Inflammatory macrophage treated with lipopolysaccharide for 1 hour (primary cell): ENCODE data around the gene EGFLAM.

ENCODE experiments used
- DNase-seq, 2 donors: peaks; one replicate each; pipeline ENCODE4 v3.0.0-alpha.2; 2020 to 2022

EGFLAM gene

DNA sequence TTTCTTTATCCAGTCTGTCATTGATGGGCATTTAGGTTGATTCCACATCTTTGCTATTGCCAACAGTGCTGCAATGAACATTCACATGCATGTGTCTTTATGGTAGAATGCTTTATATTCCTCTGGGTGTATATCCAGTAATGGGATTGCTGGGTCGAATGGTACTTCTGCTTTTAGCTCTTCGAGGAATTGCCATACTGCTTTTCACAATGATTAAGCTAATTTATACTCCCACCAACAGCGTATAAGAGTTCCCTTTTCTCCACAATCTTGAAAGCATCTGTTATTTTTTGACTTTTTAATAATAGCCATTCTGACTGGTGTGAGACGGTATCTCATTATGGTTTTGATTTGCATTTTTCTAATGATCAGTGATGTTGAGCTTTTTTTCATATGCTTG is 74.8 kb downstream of the EGFLAM start:
- DNase-seq: peak; percentile 15 to 27

DNA sequence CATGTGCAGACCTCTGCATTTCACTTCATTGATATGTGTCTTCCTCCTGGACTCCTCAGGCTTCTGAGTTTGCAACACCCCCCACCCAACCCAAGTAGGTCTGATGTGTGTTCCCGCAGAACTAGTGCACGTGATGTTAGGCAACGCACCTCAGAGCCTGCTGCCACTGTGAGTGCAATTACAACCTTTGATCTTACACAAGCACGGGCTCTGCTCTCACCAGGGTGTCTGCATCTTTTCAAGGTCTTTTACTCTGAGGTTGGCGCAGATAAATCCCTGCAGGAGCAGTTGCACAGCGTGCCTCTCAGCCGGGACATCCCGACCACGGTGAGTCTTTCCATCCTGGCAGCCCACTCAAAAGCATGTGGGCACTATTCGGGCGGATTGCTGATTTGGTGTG is 80.1 kb downstream of the EGFLAM start:
- DNase-seq: no peak

- no peak for DNase-seq
Observed at GRCh38 chr5:38339446-38339845, 81.1 kb downstream of the EGFLAM start.

DNA sequence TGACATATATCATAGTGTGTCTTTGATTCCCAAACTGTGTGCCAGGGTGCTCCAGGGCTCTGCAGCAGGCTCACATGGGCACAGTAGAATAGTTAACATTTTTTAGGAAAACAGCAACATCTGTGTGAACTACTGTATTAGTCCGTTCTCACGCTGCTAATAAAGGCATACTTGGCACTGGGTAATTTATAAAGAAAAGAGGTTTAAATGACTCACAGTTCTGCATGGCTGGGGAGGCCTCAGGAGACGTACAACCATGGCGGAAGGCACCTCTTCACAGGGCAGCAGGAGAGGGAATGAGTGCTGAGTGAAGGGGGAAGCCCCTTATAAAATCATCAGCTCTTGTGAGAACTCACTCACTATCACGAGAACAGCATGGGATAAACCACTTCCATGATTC is 82.7 kb downstream of the EGFLAM start:
- DNase-seq: no peak

DNA sequence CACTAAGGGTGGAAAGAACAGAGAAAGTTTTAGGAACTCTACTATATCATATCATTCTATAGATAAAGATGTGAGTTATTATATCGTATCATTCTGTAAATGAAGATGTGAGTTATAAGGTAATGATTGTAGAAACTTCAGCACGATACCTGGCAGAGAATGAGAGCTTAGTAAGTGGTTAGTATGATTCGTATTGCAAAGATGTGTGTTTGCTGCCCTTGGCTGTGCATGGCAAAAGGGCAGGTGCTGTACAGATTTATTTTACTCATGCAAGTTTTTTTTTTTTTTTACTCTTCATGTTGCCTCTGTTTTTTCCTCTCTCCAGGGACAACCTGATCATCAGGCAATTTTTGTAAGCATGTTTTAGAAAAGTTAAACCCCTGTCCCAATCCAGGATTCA is 83.3 kb downstream of the EGFLAM start:
- DNase-seq: no peak

- DNase-seq: no peak
Observed at GRCh38 chr5:38342261-38342660, 83.9 kb downstream of the EGFLAM start.

- no peak for DNase-seq
Observed at GRCh38 chr5:38344891-38345290, 86.5 kb downstream of the EGFLAM start.

DNA sequence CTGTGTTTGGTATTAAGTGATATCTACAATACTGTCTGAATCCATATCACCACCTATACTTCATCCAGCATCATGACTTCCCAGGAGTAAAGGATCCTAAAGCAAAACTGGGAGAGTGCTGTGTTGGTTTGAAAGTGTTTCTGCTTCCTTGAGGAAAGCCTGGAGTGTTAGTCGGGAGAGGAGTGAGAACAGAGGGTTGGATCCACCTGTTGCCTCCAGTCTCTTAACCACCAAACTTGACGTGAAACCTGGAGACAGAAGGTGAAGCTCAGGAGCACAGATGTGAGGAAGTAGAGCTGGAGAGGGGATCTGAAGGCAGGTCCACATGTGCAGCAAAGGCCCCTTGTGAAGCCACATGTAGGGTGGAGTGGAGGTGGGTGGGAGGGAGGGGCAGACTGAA is 88.2 kb downstream of the EGFLAM start:
- no peak for DNase-seq

DNA sequence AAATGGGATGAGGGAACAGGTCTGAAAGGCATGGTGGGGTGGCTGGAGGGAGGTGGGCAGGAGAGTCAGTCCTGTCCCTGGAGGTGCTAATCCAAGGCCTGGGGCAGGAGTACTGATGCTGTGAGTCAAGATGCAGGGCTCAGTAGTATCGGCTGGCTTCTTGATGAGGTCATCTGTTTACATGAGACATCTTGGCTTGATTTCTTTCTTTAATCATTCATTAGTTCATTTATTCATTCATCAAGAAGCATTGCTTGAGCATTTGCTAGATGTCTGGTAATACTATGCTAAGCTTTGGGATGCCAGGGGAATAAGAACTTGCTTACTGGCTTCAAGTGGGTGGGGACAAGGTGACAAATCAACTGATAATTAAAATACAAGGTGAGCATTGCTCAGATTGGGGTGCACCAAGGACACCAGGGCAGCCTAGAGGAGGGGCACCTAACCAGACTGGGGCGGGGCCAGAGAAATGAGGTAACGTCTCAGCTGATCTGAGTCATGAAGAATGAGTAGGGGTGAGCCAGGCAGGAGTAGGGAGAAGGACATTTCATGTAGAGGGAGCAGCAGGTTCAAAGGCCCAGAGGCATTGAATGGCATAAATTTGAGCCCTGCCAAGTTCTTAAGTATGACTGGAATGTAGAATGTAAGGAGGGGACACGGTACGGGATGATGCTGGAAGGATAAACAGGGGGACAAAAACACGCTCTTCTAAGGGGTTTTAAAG is 88.8 kb downstream of the EGFLAM start:
- DNase-seq: no peak

DNA sequence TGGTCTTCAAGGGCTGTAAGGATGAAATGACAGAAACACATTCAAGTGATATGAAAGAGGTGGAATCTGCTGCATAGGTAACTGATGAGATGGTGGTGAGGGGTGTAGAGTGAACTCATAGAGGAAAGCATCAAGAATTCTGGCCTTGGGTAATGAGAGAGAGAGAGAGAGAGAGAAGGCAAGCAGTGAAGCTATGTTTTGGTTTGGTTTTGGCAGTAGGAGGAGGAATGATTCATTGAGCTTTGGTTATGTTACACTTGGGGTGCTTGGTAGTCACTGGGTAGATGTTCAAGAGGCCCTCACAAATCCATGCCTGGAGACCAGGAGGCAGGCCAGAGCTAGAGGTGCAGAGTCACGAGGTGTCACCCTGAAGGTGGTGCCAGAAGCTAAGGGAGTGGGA is 89.5 kb downstream of the EGFLAM start:
- DNase-seq: no peak

GRCh38 chr5:38360323-38361061 is 102.1 kb downstream of the EGFLAM start:
- DNase-seq: no peak

- no peak for DNase-seq
Observed at GRCh38 chr5:38362713-38363112, 104.4 kb downstream of the EGFLAM start.

- DNase-seq: no peak
Observed at GRCh38 chr5:38364825-38365224, 106.5 kb downstream of the EGFLAM start.

DNA sequence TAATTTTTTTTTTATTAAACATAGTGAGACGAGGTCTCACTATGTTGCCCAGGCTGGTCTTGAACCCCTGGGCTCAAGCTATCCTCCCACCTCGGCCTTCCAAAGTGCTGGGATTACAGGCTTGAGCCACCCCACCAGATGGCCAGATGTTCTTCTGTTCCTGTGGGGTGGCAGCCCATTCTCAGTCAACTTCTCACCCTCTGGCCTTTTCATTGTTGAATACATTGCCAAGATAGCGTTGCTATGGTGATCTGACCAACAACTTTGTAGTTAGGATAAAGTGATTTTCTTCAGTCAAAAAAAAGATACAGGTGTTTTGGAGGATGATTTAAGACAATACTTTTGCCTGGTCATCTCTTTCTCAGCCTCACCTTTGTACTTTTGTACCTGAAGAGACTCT is 109.1 kb downstream of the EGFLAM start:
- DNase-seq: no peak

GRCh38 chr5:38367966-38368365 is 109.6 kb downstream of the EGFLAM start:
- DNase-seq: no peak

- no peak for DNase-seq
Observed at GRCh38 chr5:38369692-38370091, 111.3 kb downstream of the EGFLAM start.

DNA sequence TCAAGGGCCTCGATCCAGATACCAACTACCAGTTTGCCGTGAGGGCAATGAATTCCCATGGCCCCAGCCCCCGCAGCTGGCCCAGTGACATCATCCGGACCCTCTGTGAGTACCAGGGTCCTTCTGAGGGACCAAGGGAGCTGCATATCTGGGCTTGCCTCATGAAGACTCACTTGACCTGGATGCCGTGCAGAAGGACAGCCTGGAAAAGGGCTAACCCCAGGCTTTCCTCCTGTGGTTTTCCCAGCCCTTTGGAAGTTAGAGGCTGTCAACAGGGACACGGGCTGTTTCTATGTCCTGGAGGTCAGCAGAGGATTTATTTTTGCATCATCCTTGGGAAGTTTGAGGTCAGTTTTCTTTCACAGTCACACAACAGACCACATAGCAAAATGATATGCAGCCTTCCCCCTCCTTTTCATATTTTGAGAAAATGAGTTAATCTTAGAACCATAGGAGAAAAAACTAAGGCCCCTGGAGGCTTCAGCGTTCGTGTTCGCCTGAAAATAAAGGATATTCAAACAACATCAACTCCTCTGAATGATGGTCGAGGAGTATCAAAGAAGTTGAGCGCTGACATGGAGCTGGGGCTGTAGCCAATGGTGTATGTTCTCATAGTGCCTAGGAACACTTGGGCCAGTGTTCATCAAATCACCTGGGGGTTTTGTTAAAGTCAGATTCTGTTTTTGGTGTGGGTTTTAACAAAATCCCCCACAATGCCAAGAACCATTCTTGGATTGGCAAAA is 112.2 kb downstream of the EGFLAM start:
- no peak for DNase-seq

GRCh38 chr5:38371596-38371995 is 113.2 kb downstream of the EGFLAM start:
- no peak for DNase-seq

DNA sequence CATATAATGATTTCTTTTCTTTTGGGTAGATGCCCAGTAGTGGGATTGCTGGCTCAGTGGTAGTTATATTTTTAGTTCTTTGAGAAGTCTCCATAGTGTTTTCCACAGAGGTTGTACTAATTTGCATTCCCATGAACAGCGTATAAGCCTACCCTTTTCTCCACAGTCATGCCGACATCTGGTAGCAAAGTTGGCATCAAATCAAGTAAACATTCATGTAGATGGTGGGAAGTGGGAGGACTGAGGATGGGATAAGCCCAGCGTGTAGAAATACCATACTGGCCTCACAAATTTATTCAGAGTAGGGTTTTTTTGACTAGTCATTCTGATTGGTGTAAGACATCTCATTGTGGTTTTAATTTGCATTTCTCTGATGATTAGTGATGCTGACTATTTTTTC is 115.4 kb downstream of the EGFLAM start:
- no peak for DNase-seq

GRCh38 chr5:38375423-38375822 is 117.1 kb downstream of the EGFLAM start:
- DNase-seq: no peak

GRCh38 chr5:38376404-38376803 is 118.0 kb downstream of the EGFLAM start:
- no peak for DNase-seq

DNA sequence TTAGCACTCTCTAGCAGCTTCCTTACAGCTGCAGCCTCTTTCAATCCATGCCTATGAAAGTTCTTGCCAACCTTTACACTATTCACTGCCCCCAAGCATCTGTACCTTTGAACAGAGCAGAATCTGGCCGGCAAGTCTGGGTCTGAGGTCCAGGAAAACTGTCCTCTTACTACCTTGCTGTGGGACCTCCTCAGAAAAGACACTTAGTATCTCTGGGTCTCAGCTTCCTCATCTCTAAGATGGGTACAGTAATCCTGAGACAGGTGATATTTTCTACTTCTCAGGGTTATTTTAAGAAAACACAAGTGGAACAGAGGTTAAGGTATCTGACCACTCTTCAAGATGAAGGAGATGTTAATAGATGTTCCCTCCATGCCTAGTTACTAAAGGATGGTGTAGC is 120.2 kb downstream of the EGFLAM start:
- DNase-seq: no peak

DNA sequence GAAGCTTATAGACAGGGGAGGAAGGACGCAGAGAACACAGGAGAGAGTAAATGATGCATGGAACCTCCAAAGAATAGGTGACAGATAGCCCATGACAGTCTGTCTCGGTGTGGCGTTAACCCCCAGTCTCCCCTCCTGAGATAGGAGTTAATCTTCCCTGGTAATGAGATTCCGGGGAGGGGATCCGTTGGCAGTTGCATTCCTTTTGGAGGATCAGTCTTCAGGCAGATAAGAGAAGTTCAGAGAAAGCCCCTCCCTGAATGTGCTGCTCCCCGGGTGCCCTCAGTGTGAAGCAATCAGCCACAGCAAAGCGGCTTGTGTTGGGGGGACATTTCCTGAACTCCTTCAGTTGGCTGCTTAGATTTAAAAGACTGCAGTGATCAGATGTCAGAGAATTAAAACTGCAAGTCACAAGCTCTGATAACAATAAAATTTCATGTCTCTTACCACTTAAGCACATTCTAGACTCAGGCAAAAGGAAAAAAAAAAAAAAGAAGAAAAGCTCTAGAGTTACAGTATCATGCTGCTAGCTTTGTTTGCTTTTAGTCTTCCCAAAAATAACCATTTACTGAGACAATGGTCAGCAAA is 121.1 kb downstream of the EGFLAM start:
- DNase-seq: no peak

DNA sequence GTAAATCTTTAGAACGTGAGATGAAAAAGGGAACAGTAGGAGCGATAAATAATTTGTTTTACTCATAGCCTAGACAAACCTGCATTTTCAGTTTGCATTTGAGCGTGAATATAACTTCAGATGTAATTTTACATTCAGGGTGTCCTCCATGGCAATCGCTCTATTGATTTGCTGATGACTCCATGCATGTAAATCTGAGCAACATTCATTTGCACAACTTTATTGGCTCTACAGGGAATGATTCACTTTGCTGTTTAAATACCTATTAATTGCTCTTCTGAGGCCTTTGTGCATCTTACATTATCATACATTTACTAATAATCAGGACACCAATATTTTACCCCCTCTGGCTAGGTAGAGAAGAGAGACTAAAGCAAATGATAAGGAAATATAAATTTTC is 122.2 kb downstream of the EGFLAM start:
- DNase-seq: no peak
